ENCODE data around the gene ZNF529.

Gene ZNF529

GRCh38 chr19:36508325-36508724, 64.8 kb downstream of the ZNF529 start:
- DNase-seq, result no peak

- DNase-seq, result no peak
Measured at GRCh38 chr19:36501973-36502372, 71.1 kb downstream of the ZNF529 start.

GRCh38 chr19:36497001-36497400, 76.1 kb downstream of the ZNF529 start:
- DNase-seq, result no peak

Data from stimulated activated CD4-positive, alpha-beta T cell treated with anti-CD3 and anti-CD28 coated beads, Interleukin-12 subunit alpha, Interleukin-12 subunit beta, amount 100 ng/mL, for 4 hours (primary cell).